GM12873 (cell line): ENCODE data around the gene VPS33A.

ENCODE experiments used
- CTCF ChIP-seq: IDR thresholded peaks from 2 replicates; pipeline ENCODE4 v1.5.1; 2012; ENCODE audit warnings: low read depth, mild to moderate bottlenecking, moderate library complexity, low read length, control low read depth; ENCODE audit not compliant: insufficient read depth; ENCODE audit errors: missing control alignments

Gene VPS33A

GRCh38 chr12:122227341-122227740, 39.0 kb downstream of the VPS33A start:
- TF ChIP-seq CTCF, result no peak

- no peak for TF ChIP-seq CTCF
These were observed 39.7 kb downstream of the VPS33A start for GRCh38 chr12:122226366-122227125.

- no peak for TF ChIP-seq CTCF
These were observed 40.5 kb downstream of the VPS33A start, which contains the start of gene DIABLO for GRCh38 chr12:122225683-122226365. DIABLO (minus strand) TSS chr12:122226052; CDS start chr12:122226014, 38 bp downstream.

- TF ChIP-seq CTCF, result no peak
These were observed 49.8 kb downstream of the VPS33A start for GRCh38 chr12:122216445-122216844.

GRCh38 chr12:122215771-122216170, 50.5 kb downstream of the VPS33A start:
- TF ChIP-seq CTCF, result no peak

- no peak for TF ChIP-seq CTCF
These were observed 58.0 kb downstream of the VPS33A start for GRCh38 chr12:122208073-122208820.

- TF ChIP-seq CTCF, result no peak
These were observed 58.9 kb downstream of the VPS33A start for GRCh38 chr12:122207391-122207790.
